GM19467 (cell line): ENCODE data around the gene TCEA2.

Experiments used
- ATAC-seq: cut with Tn5 transposase; IDR thresholded peaks from one replicate; pipeline ENCODE4 v1.9.1; 2021; ENCODE audit warnings: mild to moderate bottlenecking, moderate library complexity; ENCODE audit not compliant: unreplicated experiment

TCEA2 gene

DNA sequence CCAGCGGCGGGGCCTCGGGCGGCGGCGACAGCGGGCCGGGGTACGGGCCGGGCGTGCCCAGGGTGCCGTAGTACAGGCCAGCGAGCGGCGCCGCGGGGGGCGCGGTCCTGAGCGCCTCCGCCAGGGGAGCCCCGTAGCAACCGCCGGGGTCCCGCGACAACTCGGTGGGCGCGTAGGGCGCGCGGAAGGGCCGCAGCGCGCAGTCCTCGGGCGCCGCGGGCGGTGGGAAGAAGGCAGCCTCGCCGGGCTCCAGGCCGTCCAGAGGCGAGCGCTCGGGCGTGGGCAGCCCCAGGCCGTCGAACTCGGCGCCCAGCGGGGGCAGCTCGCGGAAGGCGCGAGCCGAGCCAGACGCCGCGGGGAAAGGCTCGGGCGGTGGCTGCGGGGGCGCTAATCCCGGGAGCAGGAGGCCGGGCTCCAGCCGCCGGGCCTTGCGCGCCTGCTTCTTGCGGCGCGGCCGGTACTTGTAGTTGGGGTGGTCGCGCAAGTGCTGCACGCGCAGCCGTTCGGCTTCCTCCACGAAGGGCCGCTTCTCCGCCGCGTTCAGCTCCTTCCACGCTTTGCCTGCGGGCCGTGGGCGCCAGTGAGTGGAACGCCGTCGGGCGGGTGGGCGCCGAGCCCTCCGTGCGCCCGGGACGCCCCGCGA lies 14.5 kb upstream of the TCEA2 start:
- no peak for ATAC-seq

DNA sequence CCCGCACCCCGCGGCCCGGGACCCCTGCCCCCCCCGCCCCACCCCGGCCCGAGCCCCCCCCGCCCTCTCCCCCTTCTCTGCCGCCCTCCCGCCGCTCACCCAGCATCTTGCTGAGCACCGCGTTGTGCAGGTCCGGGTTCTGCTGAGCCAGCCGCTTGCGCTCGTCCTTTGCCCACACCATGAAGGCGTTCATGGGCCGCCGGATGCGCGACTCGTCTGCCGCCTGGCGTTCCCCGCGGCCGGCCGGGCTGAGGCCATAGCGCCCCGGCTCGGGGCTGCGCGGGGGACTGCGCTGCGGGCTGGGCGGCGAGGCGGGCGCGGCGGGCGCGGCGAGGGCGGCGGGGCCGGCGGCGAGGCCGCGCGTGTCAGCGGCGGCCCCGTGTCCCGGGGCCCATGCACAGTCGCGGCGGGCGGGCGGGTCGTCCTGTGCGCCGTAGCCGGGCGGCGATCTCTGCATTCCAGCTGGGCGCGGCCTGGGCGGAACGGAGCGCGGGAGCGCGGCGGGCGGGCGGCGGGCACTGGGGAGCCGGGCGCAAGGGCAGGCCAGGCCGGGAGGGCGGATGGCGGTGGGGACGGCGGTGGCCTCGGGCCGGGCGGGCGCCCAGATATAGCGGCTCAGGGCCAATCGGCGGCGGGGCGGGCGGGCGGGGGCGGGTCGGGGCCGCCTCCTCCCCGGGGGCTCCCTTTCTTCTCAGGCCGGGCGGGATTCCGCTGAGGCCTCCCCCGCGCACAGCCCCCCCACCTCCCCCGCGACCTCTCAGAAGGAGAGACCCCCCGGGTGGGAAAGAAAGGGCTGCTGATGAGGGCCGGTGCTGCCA lies 13.7 kb upstream of the TCEA2 start, which contains the start of gene SOX18:
Gene SOX18 (minus strand): TSS at position 580 of the 818 bp plus-strand sequence. CDS start 123 bp downstream, at position 457.
- ATAC-seq: no peak

DNA sequence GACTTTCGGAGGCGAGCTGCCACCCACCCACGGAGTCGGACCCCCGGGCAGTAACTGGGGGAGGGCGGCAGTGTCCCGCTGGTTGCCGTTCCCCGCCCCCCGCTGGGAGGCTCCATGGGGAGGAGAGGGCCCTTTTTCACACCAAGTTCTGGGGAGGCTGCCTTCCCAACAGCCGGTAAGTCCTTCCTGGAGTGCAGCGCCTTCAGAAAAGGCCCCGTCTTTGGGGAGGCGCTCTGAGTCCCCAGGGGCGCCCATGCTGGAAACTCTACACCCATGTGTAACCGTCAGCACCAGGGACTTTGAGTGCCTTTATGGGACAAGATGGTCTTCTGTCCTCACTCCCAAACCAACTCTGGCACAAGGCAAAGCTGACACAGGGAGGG lies 13.1 kb upstream of the TCEA2 start:
- no peak for ATAC-seq

DNA sequence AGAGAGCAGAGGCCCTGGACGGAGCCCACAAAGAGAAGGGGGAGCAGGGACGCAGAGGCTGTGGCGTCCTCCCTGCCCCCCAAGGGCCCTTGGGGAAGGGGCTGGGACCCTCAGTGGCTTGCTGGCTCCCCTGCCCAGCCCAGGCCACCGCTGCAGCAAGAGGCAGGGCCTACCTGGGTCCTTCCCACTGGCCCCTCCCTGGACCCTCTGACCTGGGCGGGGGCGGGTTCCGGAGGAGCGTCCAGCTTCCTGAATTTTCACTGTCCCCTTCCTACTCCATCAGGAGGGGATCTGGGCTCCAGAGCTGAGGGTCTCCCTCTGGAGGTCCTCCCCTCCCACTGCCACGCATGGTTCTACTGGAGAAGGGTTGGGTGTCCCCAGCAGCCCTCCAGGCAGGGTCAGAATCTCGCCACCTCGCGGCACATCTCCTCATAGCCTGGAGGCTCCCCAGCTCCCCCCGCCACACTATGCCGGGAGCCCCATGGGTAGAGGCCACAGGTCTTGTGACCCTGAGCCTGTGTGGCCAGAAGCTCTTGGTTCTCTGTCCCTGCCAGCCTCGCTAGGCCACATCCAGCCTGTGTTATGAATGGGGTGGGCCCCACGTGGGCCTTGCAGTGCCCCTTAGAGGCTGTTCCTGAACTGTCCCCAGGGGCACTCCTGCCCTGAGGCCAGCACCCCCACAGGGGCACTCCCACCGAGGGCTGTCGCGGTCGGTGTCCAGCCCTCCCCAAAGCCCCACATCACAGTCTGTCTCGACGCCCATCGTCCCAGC lies 12.6 kb upstream of the TCEA2 start:
- no peak for ATAC-seq

DNA sequence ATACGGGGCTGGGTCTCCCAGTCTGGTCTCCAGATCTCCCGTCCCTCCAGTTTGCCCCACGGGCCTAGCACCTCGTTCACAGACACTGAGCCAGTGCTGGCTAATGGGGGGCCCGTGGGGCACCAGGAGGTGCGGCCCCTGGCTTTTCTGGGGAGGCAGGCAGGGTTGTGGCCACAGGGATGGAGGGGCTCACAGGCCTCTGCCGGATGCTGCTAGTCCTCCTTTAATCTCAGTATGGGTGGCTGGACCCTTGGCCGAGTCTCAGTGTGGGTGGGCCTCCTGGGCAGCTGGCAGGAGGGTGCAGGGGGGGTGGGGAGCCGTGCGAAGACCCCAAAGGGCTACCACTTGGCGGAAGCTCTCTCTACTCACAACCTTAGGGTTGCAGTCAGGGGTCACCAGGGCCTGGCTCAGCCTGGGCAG lies 12.0 kb upstream of the TCEA2 start:
- no peak for ATAC-seq

DNA sequence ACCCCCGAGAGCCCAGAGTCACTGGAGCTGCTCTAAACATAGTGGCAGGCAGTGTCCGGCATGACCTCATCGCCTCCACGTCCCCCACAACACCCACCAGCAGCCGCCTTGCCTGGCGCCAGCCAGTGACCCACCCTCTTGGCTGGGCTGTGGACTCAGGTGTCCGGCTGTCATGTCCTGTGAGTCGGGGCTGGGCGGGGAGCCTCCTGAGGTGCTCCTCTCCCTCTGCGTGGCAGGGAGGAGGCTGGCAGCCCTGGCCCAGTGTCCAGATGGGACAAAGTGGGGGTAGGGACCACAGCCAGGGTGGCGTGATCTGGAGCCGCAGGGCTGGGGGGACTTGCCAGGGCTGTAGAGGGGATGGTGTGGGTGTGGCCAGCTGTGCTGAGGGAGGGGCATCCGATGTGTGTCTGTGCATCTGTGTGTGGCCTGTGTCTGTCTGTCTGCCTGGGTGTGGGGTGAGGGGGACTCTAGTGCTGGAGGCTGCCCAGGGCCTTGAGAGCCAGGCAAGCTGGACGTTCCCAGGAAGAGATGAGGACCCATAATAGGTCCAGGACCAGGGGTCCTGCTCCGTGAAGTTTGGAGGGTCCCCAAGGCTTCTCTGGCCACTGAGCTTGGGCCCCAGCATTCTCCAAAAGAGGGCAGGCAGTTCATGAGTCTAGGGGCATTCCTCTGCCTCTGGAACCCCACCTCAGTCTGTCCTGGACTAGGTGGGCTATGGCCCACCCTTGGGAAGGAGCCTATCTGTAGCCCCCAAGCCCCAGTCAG lies 11.3 kb upstream of the TCEA2 start:
- ATAC-seq: no peak

DNA sequence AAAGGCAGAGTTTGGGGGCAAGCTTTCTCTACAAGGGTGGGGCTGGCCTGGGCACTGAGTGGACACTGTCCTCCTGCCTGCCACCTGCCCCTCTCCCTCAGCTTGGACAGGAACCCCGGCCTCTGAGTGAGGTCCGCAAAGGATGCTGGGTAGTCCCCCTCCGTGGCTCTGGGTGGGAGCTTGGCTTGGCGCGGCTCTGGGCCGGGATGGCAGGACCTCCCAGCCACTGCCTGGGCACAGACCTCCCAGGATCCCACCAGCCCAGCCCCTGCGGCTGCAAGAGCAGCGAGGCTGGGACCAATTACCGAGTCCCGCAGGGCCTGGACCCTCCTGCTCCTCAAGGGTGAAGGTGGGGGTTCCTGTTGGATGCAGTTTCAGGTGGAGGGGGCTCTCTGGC lies 10.7 kb upstream of the TCEA2 start:
- no peak for ATAC-seq

DNA sequence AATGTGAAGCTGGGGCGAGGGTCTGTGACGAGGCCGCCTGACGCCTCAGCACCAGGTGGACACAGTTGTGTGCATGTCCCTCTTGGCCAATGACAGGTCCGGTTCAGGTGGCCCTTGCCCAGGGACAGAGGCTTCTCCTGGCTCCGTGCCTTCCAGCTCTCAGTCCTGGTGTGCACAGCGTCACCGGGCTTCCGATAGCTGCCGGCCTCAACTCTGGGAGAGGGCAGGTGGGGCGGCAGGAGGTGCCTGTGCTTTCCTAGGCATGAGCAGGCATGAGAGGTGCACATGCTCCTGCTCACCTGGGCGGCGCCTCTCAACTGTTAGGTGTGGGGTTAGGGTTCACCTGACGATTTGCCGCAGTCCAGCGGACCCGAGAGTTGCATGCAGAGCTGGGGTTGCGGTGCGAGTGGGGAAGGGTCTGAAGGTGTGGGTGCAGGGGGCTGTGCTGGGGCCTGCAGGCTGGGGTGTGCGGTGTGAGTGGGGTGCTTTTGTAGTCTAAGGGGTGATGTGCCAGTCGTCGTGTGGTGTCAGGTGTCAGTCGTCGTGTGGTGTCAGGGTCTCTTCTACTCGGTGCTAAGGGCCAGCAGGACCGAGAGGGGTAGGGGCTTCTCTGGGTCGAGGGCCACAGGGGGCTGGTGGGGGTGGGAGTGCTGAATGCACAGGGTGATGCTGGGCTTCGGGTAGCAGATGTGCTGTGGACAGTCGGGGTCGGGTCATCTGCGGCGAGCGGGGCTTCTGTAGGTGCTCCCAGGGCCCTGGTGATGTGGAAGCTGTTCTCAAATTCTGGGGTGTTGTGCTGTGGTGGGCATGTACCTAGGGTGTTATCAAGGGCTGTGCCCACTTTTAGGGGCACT lies 9.8 kb upstream of the TCEA2 start:
- no peak for ATAC-seq

DNA sequence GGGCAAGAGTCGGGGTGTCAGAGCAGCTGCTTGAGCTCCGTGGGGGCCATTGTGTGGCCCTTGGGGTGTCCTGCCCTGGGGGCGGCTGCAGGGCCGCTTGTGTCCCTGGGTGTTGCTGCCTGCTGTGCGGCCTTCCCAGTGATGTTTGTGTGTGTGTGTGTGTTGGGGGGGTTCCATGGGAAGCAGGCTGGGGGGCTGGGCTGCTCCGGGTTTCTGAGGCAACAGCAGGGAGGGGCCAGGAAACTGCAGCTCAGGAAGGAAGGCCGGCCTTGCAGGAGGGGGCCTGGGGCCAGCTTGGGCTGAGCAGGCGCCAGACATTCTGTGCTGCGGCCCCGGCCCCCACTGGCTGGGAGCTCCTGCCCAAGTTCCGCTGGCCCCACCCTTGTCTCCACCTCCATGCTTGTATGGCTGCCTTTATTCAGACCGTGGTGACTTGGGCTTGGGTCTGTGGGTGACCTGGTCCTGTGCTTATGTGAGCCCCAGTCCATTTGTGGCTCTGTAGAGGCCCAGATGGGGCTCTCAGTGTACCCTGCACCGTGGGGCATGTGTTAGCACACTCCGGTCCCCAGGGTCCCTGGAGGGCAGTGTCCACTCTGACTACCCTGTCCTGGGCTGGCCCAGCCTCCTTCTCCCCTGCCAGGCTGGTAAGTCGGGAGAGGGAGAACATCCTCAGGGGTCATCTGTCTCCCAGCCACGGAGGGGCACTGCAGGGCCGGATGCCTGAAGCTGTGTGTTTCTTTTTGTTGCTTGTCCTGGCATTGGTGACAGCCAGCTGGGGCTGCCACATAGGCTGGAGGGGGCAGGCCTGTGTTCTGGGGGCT lies 8.9 kb upstream of the TCEA2 start:
- ATAC-seq: no peak

DNA sequence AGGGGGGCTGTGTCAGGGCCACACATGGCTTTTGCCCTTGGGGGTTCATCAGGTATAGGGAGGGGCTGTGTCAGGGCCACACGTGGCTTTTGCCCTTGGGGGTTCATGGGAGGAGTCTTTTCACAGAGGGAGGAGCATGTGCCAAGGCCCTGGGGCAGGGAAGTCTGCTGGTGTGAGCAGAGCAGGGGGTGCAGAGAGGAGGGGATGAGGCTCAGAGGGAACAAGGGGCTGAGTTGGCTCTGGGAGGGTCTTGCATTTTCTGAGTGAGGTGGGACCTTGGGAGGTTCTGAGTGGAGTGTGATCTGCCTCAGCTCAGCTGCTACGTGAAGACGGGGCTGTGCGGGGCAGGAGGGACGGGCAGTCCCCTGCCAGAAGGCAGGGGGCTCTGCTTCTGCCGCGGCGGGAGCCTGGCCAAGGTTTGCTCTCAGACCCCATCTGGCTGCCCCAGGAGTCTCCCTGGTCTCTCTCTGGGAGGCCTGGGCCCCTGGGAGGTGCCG lies 7.6 kb upstream of the TCEA2 start:
- ATAC-seq: no peak

DNA sequence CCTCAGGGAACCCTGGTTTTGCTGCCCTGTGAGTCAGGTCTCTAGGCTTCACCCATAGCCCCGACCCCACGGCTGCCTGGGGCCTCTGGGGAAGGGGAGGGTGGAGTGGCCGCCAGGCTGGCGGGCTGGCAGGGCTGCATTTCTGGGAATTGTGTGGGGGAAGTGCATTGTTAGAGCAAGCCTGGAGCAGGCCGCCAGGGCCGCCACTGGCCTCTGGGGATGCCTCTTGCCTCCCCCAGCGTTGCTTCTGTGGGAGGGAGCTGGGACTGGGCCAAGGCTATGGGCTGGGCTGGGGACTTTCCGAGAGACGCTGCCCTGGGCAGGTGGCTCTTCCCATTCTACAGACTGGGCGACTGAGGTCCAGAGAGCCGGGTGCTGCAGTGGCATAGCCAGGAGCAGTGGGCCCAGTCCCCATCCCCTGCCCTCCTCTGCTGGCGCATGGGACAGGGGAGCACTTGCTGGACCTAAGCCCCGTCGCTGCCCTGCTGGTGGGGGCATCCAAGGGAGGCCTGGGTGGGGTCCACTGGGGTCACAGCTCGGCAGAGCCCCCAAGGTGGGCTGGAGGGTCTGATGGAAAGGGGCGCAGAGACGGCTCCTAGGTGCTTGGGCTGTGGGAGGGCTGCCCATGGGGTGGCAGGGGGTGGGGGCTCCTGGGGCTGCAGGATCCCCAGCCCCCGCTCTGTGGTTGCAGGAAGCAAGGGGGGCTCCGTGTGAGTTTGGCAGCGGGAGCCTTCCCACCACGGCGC lies 6.9 kb upstream of the TCEA2 start:
- ATAC-seq: no peak

DNA sequence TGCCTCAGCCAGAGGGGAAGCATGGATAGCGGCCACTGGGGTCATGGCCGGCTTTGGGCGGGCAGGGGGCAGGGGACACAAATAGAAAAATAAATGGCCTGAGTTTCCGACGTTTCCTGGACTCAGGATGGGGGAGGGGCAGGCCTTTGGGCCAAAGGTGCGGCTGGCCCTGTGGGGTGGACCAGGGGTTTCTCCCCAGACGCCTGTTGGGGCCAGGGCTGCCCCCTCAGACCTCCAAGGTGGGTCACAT lies 6.4 kb upstream of the TCEA2 start:
- ATAC-seq: no peak

DNA sequence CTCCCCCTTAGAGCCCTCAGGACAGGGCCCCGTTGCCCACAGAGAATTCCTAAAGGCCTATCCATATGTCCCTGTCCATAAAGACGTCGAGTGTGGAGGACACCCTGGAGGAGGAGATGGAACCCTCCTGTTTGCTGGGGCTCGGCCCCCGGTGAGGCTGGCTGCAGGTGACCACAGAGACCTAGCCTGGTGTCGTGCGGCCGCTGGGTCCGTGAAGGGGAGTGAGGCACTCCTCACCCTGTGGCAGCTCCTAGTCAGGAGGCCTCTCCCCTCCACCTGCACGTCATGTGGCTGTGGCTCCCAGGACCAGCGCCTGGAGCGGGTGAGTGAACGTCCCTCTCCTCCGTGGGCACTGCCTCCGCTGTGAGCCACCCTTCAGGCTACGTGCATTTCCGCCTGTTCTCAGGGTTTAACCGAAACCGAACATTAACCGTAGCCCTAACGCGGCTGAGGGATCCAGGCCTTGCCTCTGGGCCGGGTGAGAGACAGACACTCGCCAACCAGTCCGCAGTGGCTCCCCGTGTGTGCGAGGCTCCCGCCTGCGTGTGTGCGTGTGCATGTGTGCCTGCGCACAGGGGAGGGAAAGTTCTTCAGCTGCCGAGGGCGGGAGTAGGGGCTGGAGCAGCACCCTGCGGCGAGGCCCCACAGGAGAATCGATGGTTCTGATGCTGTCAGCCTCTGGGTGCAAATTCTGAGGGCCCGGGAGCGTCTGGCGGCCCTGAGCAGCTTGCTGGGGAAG lies 5.9 kb upstream of the TCEA2 start:
- no peak for ATAC-seq

DNA sequence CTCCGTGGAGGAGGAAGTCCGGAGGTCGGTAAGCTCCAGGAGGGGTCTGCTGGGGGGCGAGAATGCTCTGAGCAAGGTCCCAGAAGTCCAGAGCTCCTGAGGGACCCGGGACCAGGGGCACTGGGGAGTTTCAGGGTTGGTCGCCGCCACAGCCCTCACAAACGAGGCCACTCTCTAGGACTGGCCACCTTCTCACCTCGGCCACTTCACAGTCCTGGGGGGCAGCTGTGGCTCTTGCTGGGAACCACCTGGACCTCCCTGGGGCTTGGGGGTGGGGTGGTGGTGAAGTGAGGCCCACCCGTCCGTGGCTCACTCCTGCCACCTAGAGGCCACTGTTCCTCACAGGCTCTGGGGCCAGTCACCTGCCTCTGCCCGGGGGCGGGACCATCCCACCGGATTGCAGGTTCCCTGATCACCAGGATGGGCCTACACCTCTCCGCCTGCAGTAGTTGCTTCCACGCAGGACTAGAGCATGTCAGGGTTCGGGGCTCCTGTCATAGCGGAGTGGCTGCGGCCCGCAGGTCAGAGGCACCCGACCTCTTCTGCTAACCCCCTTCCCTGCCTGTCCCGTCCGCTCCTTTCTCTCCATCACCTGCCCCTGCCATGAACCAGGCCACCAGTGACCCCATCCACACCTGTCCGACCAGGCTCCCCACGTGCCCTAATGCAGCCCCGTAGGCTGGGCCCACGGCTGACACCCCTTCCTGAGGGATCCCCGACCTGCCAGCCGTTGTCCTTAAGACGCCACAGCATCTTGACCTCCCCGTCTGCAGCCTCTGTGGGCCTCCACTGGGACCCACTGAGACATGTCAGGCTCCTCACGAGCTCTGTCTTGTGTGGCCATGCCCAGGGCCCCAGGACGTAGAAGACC lies 5.1 kb upstream of the TCEA2 start:
- no peak for ATAC-seq

DNA sequence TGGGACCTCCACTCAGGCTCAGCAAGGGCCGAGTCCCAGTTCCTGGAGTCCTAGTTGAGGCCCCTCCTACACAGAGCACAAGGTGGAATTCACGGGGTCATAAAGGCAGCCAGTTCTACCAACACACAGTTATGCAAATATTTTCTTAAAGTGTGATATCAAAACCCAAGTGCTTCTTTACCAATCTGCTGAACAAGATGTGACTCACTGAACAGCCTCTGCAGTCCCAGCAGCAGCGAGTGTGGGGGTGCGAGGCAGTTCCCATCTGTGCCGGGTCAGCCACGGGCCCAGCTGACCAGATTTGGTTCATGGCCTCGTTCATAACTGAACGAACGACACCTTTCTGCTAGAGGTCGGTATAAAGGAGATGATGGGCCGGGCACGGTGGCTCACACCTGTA lies 4.5 kb upstream of the TCEA2 start:
- no peak for ATAC-seq

DNA sequence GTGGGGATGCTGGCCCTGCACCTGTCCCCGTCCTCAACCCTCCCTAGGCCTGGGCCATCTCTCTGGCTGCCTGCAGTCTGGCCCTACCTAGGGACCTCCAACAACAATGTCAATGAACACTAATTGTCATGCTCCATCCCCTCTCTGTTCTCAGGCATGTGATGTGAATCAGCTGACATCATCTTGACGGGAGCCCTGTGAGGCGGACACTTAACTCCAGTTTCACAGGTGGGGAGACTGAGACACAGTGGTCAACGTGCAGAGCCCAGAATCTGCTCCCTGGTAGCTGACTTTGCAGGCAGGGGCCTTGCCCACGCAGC lies 762 bp upstream of the TCEA2 start:
- ATAC-seq: no peak
